Transverse colon (tissue), 4 donors: ENCODE measurements around the gene CFAP61. TPM values are rescaled to one million over a fixed set of nuclear protein-coding genes. Genes with fewer than 3 reads are reported as not detected.
"Not testable (repeated sequence)": the region's sequence is repeated elsewhere in the genome, so short reads cannot be mapped to it uniquely, and the experiment has no call there.

Experiments used
- DNase-seq: peaks from one replicate; pipeline ENCODE4 v3.0.0-alpha.2; 2019
- H3K27ac ChIP-seq, 4 donors: fragments of 200-600 bp; sonication (generic); 2 replicates each; pipeline ENCODE4 v1.5.1; 2016 to 2018; ENCODE audit warnings: inconsistent platforms in 4 of 4
- H3K27me3 ChIP-seq: fragments of 200-600 bp; sonication (generic); 2 replicates; pipeline ENCODE4 v1.5.1; 2017; ENCODE audit warnings: inconsistent platforms
- H3K36me3 ChIP-seq, 4 donors: fragments of 200-600 bp; sonication (generic); 2 replicates each; pipeline ENCODE4 v1.5.1; 2017 to 2019; ENCODE audit warnings: inconsistent platforms in 4 of 4
- H3K4me1 ChIP-seq, 4 donors: fragments of 200-600 bp; sonication (generic); 2 replicates each; pipeline ENCODE4 v1.5.1; 2017 to 2020; ENCODE audit warnings: inconsistent platforms in 4 of 4
- H3K4me3 ChIP-seq, 4 donors: fragments of 200-600 bp; sonication (generic); 1 replicate in 1 of 4; 2 replicates in 3 of 4; pipeline versions ENCODE4 v1.5.1 to v1.6.1; 2017 to 2019; ENCODE audit warnings: inconsistent platforms in 4 of 4
- H3K9me3 ChIP-seq, 2 donors: fragments of 200-600 bp; sonication (generic); 2 replicates each; pipeline ENCODE4 v1.5.1; 2017 to 2019; ENCODE audit warnings: inconsistent platforms in 2 of 2
- CTCF ChIP-seq, 5 experiments: fragments of 200-600 bp in 3 of 5; fragments of 450-650 bp in 2 of 5; sonication (generic) in 3 of 5; IDR thresholded peaks; 1 replicate in 2 of 5; 2 replicates in 3 of 5; pipeline ENCODE4 v1.5.1; 2016 to 2017; ENCODE audit warnings: antibody characterized with exemption in 5 of 5, inconsistent platforms in 3 of 5, mild to moderate bottlenecking in 2 of 5, moderate library complexity in 1 of 5
- EP300 ChIP-seq: sonication (generic); formaldehyde crosslinking; IDR thresholded peaks from one replicate; pipeline ENCODE4 v1.6.1; 2017; ENCODE audit warnings: antibody characterized with exemption, low read depth
- POLR2A ChIP-seq: fragments of 450-650 bp; IDR thresholded peaks from one replicate; pipeline ENCODE4 v1.6.1; 2016; ENCODE audit warnings: antibody characterized with exemption, mild to moderate bottlenecking, moderate library complexity
- POLR2AphosphoS5 ChIP-seq, 3 donors: sonication (generic); formaldehyde crosslinking; IDR thresholded peaks; one replicate each; pipeline ENCODE4 v1.6.1; 2016; ENCODE audit warnings: antibody characterized with exemption in 3 of 3
- WGBS, 2 donors: methylation state at CpG; one replicate each; pipeline ENCODE4 v1.1.5; 2018; ENCODE audit warnings: low coverage in 1 of 2; 5-methylcytosine and 5-hydroxymethylcytosine counted together
- in situ Hi-C, 4 donors: fragments of 200-750 bp; cut with MboI; loops; one replicate each; pipeline versions ENCODE4 v1.15.0 to v1.15.1; 2017; ENCODE audit warnings: low sequenced_read_pairs in 3 of 4, low pct_ligation_motif_present in 1 of 4, low pct_unique_long_range_greater_than_20kb in 1 of 4
- intact Hi-C: fragments of 100-400 bp; cut with DNase I; formaldehyde crosslinking; loops from one replicate; pipeline ENCODE4 v1.15.1; 2023; ENCODE audit warnings: low total_unique reads
- total RNA-seq, 4 donors: library from RNA; depleted of rRNA; stranded (reverse); fragments of >200 nt; gene quantifications; one replicate each; pipeline ENCODE4 v1.1.0, GENCODE V29; 2016

Gene CFAP61
- total RNA-seq, 4 donors from 2014 or later, result 0.27 TPM; not detected in 3

- 58% methylated on average over 7 of the region's 7 CpGs; no CpG with 5 or more reads in 1 of the 2 donors for WGBS, 2 donors
- DNase-seq, result no peak
- Histone ChIP-seq H3K36me3 (no peaks in the 10 kb centered on the region), H3K4me1 (peaks cover 0 to 17% (median 10%) of the 10 kb centered on the region in 4 donors), H3K4me3 (no peak overlapping the region), H3K27me3 (peaks cover 5% of the 10 kb centered on the region), H3K9me3 (no peaks in the 10 kb centered on the region), H3K27ac (no peak overlapping the region)
- intact Hi-C loops, result no loop called here
- TF ChIP-seq POLR2AphosphoS5 (IDR thresholded peaks at IDR 0.05), result no peak
- no peak for TF ChIP-seq EP300
- TF ChIP-seq CTCF (IDR thresholded peaks at IDR 0.05), result no peak
- TF ChIP-seq POLR2A, result no peak
- in situ Hi-C loops, result no loop called here
Measured at GRCh38 chr20:20214757-20215275, 162.5 kb downstream of the CFAP61 start.

- Histone ChIP-seq H3K9me3 (no peaks in the 10 kb centered on the region), H3K4me3 (no peak overlapping the region), H3K4me1 (peaks cover 0 to 9% (median 6%) of the 10 kb centered on the region in 4 donors), H3K27ac (no peak overlapping the region), H3K27me3 (peaks cover 5% of the 10 kb centered on the region), H3K36me3 (no peaks in the 10 kb centered on the region)
- TF ChIP-seq CTCF (IDR thresholded peaks at IDR 0.05) (no peak), EP300 (no peak), POLR2AphosphoS5 (IDR thresholded peaks at IDR 0.05) (no peak), POLR2A (no peak)
- DNase-seq, result no peak
- WGBS, 2 donors, result 57 to 63% methylated on average over 9 to 12 of the region's 12 CpGs
- intact Hi-C loops (no loop called here), in situ Hi-C loops (no loop called here)
Measured at GRCh38 chr20:20215976-20216727, 163.8 kb downstream of the CFAP61 start.

- no peak overlapping the region for H3K27ac ChIP-seq
- peaks cover 0 to 5% (median 2%) of the 10 kb centered on the region in 4 donors for H3K4me1 ChIP-seq
- intact Hi-C loops (no loop called here), in situ Hi-C loops (no loop called here)
- H3K36me3 ChIP-seq, result no peaks in the 10 kb centered on the region
- H3K27me3 ChIP-seq, result peaks cover 5% of the 10 kb centered on the region
- no peaks in the 10 kb centered on the region for H3K9me3 ChIP-seq
- H3K4me3 ChIP-seq, result no peak overlapping the region
- WGBS, 2 donors, result 43% methylated on average over 2 of the region's 2 CpGs
- DNase-seq, result no peak
- no peak for TF ChIP-seq CTCF (IDR thresholded peaks at IDR 0.05)
- no peak for TF ChIP-seq POLR2AphosphoS5 (IDR thresholded peaks at IDR 0.05)
- TF ChIP-seq EP300, result no peak
- no peak for TF ChIP-seq POLR2A
Measured at GRCh38 chr20:20216941-20217340, 164.6 kb downstream of the CFAP61 start.

GRCh38 chr20:20217621-20218020, 165.3 kb downstream of the CFAP61 start:
- intact Hi-C loops, result no loop called here

GRCh38 chr20:20218106-20218505, 165.8 kb downstream of the CFAP61 start:
- H3K36me3 ChIP-seq, H3K9me3 ChIP-seq, H3K4me3 ChIP-seq, intact Hi-C loops, DNase-seq, in situ Hi-C loops, H3K27ac ChIP-seq, H3K4me1 ChIP-seq: not testable (repeated sequence)
- 87 to 93% methylated on average over 2 to 4 of the region's 4 CpGs for WGBS, 2 donors
- peaks cover 10% of the 10 kb centered on the region for H3K27me3 ChIP-seq

More at GRCh38 chr20:20217621-20218020, 165.3 kb downstream of the CFAP61 start:
- in situ Hi-C loops, result no loop called here
- H3K9me3 ChIP-seq, result no peaks in the 10 kb centered on the region
- no peak for DNase-seq
- 70% methylated on average over 1 of the region's 1 CpG; no CpG with 5 or more reads in 1 of the 2 donors for WGBS, 2 donors
- no peak overlapping the region for H3K4me3 ChIP-seq
- TF ChIP-seq CTCF (IDR thresholded peaks at IDR 0.05) (no peak), POLR2AphosphoS5 (IDR thresholded peaks at IDR 0.05) (no peak), EP300 (no peak), POLR2A (no peak)
- no peaks in the 10 kb centered on the region for H3K36me3 ChIP-seq
- H3K27me3 ChIP-seq, result peaks cover 10% of the 10 kb centered on the region
- no peak overlapping the region for H3K27ac ChIP-seq
- H3K4me1 ChIP-seq, result no peaks in the 10 kb centered on the region
